HL-60 (cell line): ENCODE results near the gene SSH2.

Experiments
- CTCF ChIP-seq: IDR thresholded peaks from one replicate; pipeline ENCODE4 v1.5.1; 2011; ENCODE audit warnings: low read length, control low read depth, inconsistent platforms; ENCODE audit not compliant: insufficient read depth
- GABPA ChIP-seq: IDR thresholded peaks from 2 replicates; pipeline ENCODE4 v1.6.1; 2012; ENCODE audit warnings: low read depth
- POLR2AphosphoS5 ChIP-seq: IDR thresholded peaks from 2 replicates; pipeline ENCODE4 v1.6.1; 2012; ENCODE audit warnings: low read depth

GRCh38 chr17:29956225-29956624, 26.2 kb upstream of the SSH2 start:
- TF ChIP-seq CTCF: no peak
- no peak for TF ChIP-seq GABPA
- no peak for TF ChIP-seq POLR2AphosphoS5
